Stimulated activated CD4-positive, alpha-beta T cell treated with anti-CD3 and anti-CD28 coated beads, Interleukin-12 subunit alpha, Interleukin-12 subunit beta, amount 100 ng/mL, for 4 hours (primary cell): ENCODE data around the gene RAX.

ENCODE experiments used
- DNase-seq: peaks from one replicate; pipeline ENCODE4 v3.0.0-alpha.2; 2020

The RAX gene

DNA sequence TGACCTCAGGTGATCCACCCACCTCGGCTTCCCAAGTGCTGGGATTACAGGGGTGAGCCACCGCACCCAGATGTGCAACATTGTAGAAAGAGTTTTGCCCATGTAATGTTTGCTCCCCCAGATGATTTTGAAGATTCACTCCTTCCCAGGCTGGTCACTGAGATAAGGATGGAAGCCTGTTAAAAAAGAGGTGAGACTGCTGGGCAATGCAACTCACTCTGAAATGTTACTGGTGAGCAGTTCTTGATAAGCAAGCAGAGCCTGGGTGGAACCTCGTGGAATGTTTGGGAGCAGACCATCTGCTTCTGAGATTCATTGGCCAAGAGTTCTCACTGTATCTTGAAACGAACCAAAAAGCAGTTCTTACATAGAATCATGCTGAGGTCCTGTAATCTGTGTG lies 33.6 kb downstream of the RAX start:
- DNase-seq: no peak

DNA sequence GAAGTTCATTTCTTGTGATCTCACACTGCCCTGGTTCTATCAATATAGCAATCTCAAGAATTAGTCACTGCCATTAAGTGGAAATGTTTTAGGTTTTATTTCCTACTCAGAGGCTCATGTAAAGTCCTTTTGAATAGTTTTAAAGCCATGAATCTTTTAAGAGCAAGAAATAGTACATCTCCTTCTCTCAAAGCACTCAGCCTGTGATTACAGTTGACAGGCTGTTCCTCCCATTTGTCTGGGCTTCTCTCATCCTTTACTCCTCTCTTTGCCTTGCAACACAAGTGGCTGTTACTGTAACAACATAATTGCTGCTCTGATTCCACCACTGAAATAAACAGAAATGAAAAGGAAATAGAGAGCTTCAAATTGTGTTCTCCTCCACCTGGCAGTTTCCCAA lies 34.9 kb downstream of the RAX start:
- no peak for DNase-seq

DNA sequence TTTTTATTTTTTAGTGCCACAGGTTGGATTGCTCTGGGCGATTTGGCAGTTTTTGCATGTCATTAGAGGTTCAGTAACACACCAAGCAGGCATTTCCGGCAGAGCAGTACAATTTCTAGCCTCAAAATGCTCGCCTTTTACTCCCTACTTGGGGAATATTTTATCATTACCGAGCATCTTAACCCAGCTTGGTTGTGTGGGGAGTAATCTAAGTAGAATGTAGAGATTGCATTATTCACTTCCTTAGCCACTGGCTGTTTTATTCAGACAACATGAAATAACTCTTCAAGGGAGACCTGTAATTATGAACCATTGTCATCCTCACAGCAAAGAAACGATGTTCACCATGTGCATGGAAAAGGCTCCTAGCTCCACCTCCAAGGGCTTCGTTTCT lies 40.2 kb downstream of the RAX start:
- DNase-seq: no peak

DNA sequence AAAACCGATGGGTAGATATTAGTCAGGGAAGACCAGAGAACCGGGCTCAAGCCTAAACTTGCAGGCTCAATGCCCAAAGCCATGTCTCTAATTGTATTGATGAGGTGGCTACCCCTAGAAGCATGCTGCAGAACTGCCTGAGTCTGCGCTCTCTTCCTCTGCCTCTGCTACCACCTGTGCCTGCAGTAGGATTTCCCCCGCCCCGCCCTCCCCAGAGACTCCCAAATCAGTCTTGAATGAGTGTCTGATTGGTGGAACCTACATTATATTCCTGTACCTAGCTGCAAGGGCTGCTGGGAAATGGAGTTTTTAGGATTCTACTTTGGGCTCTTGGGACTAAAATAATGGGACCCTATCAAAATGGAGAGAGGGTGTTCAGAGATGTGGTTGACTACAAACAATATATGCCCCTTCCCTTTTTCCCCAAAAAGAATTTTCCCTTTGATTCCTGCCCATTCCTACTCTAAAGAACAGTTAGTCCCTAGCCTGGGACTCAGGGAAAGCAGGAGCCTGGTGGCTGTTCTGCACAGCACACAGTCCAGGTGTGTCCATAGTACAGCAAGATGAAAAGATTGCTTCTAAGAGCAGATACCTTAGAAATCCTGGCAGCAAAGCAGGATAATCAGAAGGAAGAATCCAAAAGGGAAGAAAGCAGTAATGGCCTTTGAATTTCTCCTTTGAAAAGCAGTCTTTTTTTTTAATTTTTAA lies 40.8 kb downstream of the RAX start:
- DNase-seq: no peak

DNA sequence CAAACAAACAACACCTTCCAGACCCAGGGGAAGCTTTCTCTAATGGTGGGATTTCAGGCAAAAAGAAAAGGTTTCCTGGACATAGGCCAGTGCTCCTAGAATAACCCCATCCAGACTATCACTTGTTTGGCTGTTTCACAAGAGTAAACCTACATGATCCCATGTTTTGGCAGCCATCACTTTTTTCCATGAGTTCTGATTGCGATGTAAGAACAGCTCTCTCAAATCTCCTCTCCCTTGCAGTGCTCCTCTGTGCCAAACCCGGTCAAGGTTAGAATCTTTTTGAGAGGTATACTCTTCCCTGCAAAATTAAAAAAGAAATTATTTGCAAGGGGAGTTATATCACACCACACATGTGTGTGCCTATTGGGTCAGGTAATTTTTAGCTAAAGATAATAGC lies 41.4 kb downstream of the RAX start:
- no peak for DNase-seq

DNA sequence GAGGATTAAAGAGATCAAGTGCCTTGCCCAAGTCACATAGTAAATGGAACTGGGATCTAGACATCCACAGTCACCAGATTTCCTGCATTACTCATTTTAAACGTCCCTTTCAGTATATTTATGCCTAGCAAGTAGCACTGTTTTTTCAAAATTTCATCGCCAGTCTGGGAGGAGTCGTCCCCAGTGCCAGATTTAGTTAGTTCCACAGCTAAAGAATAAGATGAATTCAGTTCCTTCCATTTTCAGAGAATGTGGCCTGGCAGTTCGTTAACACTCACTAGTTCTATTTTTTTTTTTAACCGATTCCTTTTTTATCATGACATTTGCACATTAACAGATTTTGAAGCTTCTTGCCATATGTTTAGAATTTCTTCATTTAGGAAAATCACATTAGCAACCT lies 42.1 kb downstream of the RAX start:
- no peak for DNase-seq

DNA sequence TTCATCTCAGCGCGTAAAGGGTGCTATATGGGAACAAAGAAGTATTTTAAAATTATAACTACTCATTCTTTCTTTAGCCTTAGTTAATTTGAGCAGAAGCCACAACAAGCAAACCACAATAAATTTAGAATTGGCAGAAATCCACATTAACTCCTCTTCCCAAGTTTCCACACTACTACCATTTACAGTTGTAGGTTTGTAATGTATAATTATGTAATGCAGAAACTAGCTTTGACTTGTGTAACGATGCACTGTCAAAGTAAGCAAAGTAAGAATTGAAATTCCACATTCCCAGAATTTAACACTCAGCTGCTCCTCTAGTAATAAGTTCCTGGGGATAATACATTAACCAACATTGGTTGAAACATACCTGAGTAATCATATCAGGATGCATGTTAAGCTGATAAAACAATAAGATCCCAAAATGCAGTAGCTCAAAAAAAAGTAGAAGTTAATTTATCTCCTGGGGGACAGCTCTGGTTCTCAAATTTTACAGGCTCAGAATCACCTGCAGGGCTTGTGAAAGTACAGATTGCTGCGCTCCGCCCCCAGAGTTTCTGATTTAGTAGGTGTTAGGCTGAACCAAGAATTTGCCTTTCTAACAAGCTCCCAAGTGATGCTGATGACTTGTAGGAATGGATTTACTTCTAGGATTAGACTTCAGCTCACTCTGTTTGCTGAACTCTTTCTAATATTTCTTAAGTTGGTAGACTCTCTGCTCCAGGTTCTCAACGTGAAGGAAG lies 43.4 kb downstream of the RAX start:
- no peak for DNase-seq

DNA sequence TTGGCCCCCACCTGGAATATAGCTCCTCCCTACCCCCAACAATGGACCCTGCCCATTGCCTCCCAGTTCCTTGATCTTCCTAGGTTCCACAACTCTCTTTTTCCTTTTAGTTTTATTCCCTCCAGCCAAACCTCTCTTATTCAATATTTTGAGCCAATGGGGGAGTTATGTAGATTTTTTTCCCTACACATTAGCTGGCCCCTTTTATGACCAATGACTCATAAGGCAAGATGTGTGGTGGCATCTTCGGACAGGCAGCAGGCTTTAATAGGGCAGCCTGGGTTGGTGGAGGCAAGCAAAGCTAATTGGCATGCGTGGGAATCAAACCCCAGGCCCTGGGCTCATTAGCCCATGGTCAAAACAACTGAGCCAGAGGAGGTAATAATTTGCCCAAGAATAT lies 44.1 kb downstream of the RAX start:
- DNase-seq: no peak

DNA sequence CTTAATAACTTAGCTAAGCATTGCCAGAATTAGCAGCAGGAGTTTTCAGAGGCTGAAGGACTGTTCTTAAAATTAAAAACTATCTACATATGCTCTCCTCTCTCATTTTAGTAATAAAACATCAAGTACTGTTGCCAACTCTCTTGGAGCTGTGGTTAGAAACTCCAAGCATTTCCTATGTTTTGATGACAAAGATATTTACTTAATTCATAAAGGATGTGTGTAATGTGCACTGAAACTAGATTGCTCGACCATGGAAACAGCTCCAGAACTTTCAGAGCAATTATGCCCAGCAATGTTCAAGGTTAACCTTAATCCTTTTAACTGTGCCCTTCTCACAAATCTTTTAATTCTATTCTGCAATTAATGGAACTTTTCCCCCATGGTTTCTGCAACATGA lies 44.9 kb downstream of the RAX start:
- no peak for DNase-seq

DNA sequence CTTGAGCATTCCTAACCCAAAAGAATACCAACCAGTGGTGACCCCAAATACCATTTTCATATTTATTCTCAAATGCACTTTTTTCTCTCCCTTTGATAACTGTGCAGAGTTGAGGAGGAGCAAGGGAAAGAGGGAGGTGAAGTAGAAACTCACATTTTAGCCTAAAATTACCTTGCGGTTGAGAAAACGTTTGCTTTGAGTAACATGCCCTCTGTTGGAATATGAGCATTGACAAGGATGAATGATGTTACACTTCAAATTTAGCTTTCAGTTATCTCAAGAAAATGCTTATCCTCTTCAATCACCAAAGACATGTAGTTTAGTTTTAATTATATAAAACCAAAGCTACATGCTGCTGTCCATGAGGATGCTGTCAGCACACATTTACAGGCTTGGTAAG lies 50.9 kb downstream of the RAX start:
- DNase-seq: no peak

DNA sequence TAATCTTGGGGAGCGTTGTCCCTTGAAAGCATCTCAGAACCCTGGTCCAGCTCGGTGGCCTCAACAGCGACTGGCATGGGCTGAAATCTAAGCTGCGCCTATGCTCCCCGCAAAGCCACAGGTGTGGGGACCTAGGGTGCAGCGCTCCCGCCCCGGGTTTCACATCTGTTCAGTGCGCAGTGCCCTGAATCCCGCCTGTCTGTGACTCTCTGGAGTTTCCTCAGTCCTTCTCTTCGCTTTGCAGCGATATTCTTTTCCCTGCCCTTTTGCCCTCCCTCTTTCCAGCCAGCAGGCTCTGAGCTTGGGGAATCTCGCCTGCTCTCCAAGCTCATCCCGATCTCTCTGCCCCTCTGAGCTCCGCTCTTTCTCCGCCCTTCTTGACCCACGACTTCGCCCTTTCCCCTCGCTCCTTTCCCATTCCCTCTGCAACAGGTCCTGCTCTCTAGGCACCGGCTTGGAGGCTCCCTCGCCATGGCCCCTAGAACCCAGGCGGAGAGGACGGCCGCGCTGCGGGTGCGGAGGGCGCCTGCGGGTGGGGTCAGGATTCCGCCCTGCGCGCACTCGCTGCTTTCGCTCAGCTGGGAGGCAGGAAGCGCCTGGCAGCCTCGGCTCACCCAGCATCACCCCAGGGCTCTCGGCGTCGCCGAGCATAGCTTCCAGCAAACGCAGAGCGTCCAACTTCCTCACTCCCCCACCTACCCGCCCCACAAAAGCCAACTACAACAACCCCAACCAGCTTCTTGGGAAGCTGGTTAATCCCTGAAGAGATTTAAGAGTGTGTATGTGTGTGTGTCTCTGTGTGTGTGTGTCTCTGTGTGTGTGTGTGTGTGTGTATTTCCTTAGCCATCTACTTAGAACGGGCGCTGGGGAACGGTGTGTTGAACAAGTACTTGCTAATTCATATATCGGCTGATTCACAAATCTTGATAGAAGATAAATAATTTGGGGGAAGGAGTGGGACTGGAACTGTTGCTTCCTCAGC lies 52.2 kb downstream of the RAX start:
- DNase-seq: no peak

DNA sequence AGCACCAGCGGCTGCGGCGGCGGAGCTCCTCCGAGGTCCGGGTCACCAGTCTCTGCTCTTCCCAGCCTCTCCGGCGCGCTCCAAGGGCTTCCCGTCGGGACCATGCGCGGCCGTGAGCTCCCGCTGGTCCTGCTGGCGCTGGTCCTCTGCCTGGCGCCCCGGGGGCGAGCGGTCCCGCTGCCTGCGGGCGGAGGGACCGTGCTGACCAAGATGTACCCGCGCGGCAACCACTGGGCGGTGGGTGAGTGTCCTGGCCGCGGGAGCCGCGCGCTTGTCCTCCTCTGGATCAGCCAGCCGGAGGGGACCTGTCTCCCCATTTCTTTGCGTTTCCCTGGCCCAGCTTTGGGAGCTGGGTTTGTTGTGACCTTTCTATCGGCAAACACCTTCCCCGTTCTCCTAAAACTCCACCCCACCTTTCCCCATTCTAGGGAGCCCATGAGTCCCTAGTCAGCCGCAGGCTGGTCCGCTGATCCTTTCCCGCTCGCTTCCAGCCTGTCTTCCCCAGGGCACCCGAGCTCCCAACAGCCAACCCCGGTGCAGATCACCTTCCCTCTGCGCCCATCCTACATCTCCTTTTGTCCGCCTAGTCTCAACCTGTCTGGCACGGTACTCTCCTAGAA lies 53.0 kb downstream of the RAX start:
- no peak for DNase-seq

DNA sequence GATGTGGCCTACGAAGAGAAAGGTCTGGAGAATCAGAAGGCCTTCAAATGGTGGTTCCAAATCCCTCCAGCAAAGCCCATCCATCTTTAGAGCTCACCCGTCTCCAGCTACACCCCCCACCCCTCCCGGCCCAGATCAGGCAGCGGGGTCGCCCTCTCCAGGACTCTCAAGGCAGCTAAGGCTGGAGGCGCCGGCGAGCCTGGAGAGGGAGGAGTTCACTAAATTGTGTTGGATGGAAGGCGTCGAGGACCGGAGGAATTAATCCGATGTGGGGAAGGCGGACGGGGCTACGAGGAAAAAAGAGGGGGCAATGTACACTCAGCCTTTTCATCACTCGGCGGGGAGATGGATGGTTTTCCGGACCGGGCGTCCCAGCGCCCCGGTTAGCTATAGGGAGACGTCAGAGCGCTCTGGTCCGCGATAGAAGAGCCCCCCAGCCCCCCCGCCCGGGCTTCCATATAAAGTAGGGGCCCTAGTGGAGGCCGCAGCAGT lies 53.5 kb downstream of the RAX start, which contains the start of gene GRP:
GRP (plus strand) TSS at position 487 of the 492 bp plus-strand sequence. CDS start 108 bp downstream, outside the sequence.
- DNase-seq: no peak

DNA sequence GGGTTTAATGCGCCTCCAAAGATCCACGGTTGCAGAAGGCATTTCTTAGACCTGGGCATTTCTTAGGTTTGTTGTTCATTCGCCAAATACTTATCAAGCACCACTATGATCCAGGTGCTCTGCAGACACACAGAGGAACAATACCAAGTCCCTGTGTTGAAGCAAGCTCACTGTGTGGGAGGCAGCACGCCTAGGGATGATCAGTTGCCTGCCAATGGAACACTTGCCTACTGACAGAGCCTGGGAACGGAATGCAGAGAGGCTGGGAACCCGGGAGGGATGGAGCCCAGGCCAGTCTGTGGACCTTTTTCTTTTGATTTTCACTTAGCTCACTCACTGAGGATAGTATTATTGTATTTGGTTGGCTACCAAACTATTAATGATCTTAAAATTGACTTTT lies 55.2 kb downstream of the RAX start:
- no peak for DNase-seq
